Measurements from ENCODE around the gene PRPS1.

The PRPS1 gene

GRCh38 chrX:107654872-107655761, 26.8 kb downstream of the PRPS1 start:
- Histone ChIP-seq H3K27ac (replicated peaks) (no peak overlapping the region), H3K4me3 (replicated peaks; ENCODE audit: insufficient read depth, low read length) (no peak overlapping the region), H3K27me3 (ENCODE audit: insufficient read depth, poor library complexity, severe bottlenecking) (no peaks in the 10 kb centered on the region)
- peak in 1 of 2 experiments; percentile 50 for DNase-seq (ENCODE audit: low read depth in 1 of 2, low spot score in 1 of 2)
- TF ChIP-seq SPI1 (IDR thresholded peaks at IDR 0.05; ENCODE audit: borderline replicate concordance, low read depth) (no peak), REST (IDR thresholded peaks at IDR 0.05; ENCODE audit: insufficient replicate concordance, low read depth) (no peak), GABPA (IDR thresholded peaks at IDR 0.05; ENCODE audit: low read depth) (no peak), CTCF (IDR thresholded peaks at IDR 0.05; ENCODE audit: insufficient read depth, low read length) (no peak), POLR2AphosphoS5 (IDR thresholded peaks at IDR 0.05; ENCODE audit: low read depth) (no peak)

GRCh38 chrX:107656978-107657377, 28.7 kb downstream of the PRPS1 start:
- Histone ChIP-seq H3K27me3 (ENCODE audit: insufficient read depth, poor library complexity, severe bottlenecking) (no peaks in the 10 kb centered on the region), H3K27ac (replicated peaks) (no peak overlapping the region), H3K4me3 (replicated peaks; ENCODE audit: insufficient read depth, low read length) (no peak overlapping the region)
- DNase-seq (ENCODE audit: low read depth in 1 of 2, low spot score in 1 of 2): no peak
- no peak for TF ChIP-seq REST (IDR thresholded peaks at IDR 0.05; ENCODE audit: insufficient replicate concordance, low read depth)
- no peak for TF ChIP-seq POLR2AphosphoS5 (IDR thresholded peaks at IDR 0.05; ENCODE audit: low read depth)
- TF ChIP-seq GABPA (IDR thresholded peaks at IDR 0.05; ENCODE audit: low read depth): no peak
- TF ChIP-seq CTCF (IDR thresholded peaks at IDR 0.05; ENCODE audit: insufficient read depth, low read length): no peak
- no peak for TF ChIP-seq SPI1 (IDR thresholded peaks at IDR 0.05; ENCODE audit: borderline replicate concordance, low read depth)

GRCh38 chrX:107658660-107659059, 30.4 kb downstream of the PRPS1 start:
- TF ChIP-seq SPI1 (IDR thresholded peaks at IDR 0.05; ENCODE audit: borderline replicate concordance, low read depth) (no peak), GABPA (IDR thresholded peaks at IDR 0.05; ENCODE audit: low read depth) (no peak), POLR2AphosphoS5 (IDR thresholded peaks at IDR 0.05; ENCODE audit: low read depth) (no peak), CTCF (IDR thresholded peaks at IDR 0.05; ENCODE audit: insufficient read depth, low read length) (no peak), REST (IDR thresholded peaks at IDR 0.05; ENCODE audit: insufficient replicate concordance, low read depth) (no peak)
- Histone ChIP-seq H3K27me3 (ENCODE audit: insufficient read depth, poor library complexity, severe bottlenecking) (no peaks in the 10 kb centered on the region), H3K27ac (replicated peaks) (no peak overlapping the region), H3K4me3 (replicated peaks; ENCODE audit: insufficient read depth, low read length) (no peak overlapping the region)
- DNase-seq (ENCODE audit: low read depth in 1 of 2, low spot score in 1 of 2): no peak

Measured in HL-60 (cell line).